H1 (cell line): ENCODE data around the gene MRPS35.

ENCODE experiments used
- BACH1 ChIP-seq: IDR thresholded peaks from 2 replicates; pipeline ENCODE4 v1.6.1; 2012; ENCODE audit warnings: low read length, improper control_type of control experiment
- EP300 ChIP-seq, 2 experiments: IDR thresholded peaks; 1 replicate in 1 of 2; 2 replicates in 1 of 2; pipeline ENCODE4 v1.6.1; 2011 to 2012; ENCODE audit warnings: low read depth in 2 of 2, low read length in 2 of 2, mild to moderate bottlenecking in 2 of 2, borderline replicate concordance in 1 of 2, inconsistent platforms in 1 of 2, moderate library complexity in 1 of 2
- HDAC2 ChIP-seq, 2 experiments: fragments of 300-600 bp in 1 of 2; sonication (generic) in 1 of 2; IDR thresholded peaks; 2 replicates each; pipeline ENCODE4 v1.6.1; 2011 to 2012; ENCODE audit warnings: low read depth in 2 of 2, low read length in 2 of 2, mild to moderate bottlenecking in 2 of 2, moderate library complexity in 2 of 2, borderline replicate concordance in 1 of 2, inconsistent platforms in 1 of 2
- JUN ChIP-seq: IDR thresholded peaks from 2 replicates; pipeline ENCODE4 v1.6.1; 2011; ENCODE audit warnings: low read depth, mild to moderate bottlenecking, improper control_type of control experiment, low read length
- PHF8 ChIP-seq: fragments of 200-600 bp; sonication (generic); conservative IDR thresholded peaks from 2 replicates; pipeline ENCODE4 v1.7.1; 2012; ENCODE audit warnings: low read depth, mild to moderate bottlenecking, inconsistent platforms, low read length, moderate library complexity
- POLR2A ChIP-seq, 2 experiments: IDR thresholded peaks; 1 replicate in 1 of 2; 2 replicates in 1 of 2; pipeline ENCODE4 v1.6.1; 2011; ENCODE audit warnings: low read depth in 2 of 2, low read length in 2 of 2, mild to moderate bottlenecking in 2 of 2; ENCODE audit errors: control extremely low read depth in 1 of 2
- SRF ChIP-seq: IDR thresholded peaks from 2 replicates; pipeline ENCODE4 v1.6.1; 2011; ENCODE audit warnings: mild to moderate bottlenecking, low read depth, low read length, moderate library complexity
- TF ChIP-seq, protein P1 (sequence below), 3 experiments: IDR thresholded peaks; 1 replicate in 2 of 3; 2 replicates in 1 of 3; pipeline versions ENCODE4 v1.5.1 to v1.6.1; 2011; ENCODE audit warnings: low read length in 3 of 3, mild to moderate bottlenecking in 3 of 3, inconsistent platforms in 2 of 3, low read depth in 1 of 3, moderate library complexity in 1 of 3; ENCODE audit not compliant: insufficient read depth in 1 of 3; ENCODE audit errors: control extremely low read depth in 1 of 3
- TF ChIP-seq, protein P2 (sequence below): IDR thresholded peaks from 2 replicates; pipeline ENCODE4 v1.6.1; 2011; ENCODE audit warnings: low read depth, mild to moderate bottlenecking, low read length; ENCODE audit not compliant: insufficient read depth

DNA sequence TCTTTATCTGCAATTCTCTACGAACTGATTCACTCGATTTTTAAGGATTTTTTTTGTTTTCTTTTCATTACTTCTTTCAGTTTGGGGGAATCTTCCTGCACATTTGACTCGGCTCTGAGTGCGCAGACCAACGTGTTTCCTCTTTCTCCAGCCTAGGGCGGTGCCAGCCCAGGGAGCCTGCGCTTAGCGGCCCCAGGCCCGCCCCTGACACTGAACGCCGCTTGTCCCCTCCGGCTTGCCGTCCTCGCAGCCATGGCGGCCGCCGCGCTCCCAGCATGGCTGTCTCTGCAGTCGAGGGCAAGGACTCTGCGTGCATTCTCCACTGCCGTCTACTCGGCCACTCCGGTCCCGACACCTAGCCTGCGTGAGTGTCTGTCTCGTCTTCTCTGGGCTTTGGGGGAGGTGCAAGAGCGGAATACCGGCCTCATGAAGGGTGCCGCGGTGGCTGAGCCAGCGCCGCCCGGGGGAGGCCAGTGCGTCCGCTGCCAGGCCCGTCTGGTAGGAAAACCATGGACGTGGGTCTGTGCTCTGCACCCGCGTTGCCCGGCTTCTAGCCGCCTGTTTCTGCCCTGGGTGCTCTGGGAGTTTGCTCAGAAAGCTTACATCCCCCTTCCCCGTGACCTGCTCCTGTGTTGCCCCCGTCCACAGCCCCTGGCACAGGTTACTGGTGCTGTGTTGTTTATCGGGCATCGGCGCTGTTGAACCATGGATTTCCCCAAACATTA lies at the start of gene MRPS35:
- no peak for TF ChIP-seq BACH1
- TF ChIP-seq SRF: no peak
- TF ChIP-seq, protein P1, sequence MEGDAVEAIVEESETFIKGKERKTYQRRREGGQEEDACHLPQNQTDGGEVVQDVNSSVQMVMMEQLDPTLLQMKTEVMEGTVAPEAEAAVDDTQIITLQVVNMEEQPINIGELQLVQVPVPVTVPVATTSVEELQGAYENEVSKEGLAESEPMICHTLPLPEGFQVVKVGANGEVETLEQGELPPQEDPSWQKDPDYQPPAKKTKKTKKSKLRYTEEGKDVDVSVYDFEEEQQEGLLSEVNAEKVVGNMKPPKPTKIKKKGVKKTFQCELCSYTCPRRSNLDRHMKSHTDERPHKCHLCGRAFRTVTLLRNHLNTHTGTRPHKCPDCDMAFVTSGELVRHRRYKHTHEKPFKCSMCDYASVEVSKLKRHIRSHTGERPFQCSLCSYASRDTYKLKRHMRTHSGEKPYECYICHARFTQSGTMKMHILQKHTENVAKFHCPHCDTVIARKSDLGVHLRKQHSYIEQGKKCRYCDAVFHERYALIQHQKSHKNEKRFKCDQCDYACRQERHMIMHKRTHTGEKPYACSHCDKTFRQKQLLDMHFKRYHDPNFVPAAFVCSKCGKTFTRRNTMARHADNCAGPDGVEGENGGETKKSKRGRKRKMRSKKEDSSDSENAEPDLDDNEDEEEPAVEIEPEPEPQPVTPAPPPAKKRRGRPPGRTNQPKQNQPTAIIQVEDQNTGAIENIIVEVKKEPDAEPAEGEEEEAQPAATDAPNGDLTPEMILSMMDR (IDR thresholded peaks at IDR 0.05; ENCODE audit: control extremely low read depth in 1 of 3, insufficient read depth in 1 of 3, low read depth in 1 of 3, low read length in 3 of 3): no peak
- TF ChIP-seq POLR2A (IDR thresholded peaks at IDR 0.05; ENCODE audit: control extremely low read depth in 1 of 2, low read depth in 2 of 2, low read length in 2 of 2): peak; percentile 95 to 97
- TF ChIP-seq HDAC2 (IDR thresholded peaks at IDR 0.05; ENCODE audit: borderline replicate concordance in 1 of 2, low read depth in 2 of 2, low read length in 2 of 2): peak in 1 of 2 experiments; percentile 96; a peak in 1 of 4 replicates
- TF ChIP-seq, protein P2, sequence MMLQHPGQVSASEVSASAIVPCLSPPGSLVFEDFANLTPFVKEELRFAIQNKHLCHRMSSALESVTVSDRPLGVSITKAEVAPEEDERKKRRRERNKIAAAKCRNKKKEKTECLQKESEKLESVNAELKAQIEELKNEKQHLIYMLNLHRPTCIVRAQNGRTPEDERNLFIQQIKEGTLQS: no peak
- TF ChIP-seq PHF8: peak; percentile 99
- no peak for TF ChIP-seq EP300 (IDR thresholded peaks at IDR 0.05; ENCODE audit: borderline replicate concordance in 1 of 2, low read depth in 2 of 2, low read length in 2 of 2)
- no peak for TF ChIP-seq JUN
